NCI-H2171 treated with DMSO at 0.1 percent for 48 hours (cell line): ENCODE data around the gene GABRQ.
"Not testable (repeated sequence)": the region's sequence is repeated elsewhere in the genome, so short reads cannot be mapped to it uniquely, and the experiment has no call there.

ENCODE experiments used
- DNase-seq: peaks from one replicate; lab custom pipeline; 2025; lab: John Stamatoyannopoulos, UW

GABRQ gene

GRCh38 chrX:152658302-152658701 lies 20.6 kb downstream of the GABRQ start:
- DNase-seq = no peak

GRCh38 chrX:152663086-152663485 lies 25.4 kb downstream of the GABRQ start:
- no peak for DNase-seq

DNA sequence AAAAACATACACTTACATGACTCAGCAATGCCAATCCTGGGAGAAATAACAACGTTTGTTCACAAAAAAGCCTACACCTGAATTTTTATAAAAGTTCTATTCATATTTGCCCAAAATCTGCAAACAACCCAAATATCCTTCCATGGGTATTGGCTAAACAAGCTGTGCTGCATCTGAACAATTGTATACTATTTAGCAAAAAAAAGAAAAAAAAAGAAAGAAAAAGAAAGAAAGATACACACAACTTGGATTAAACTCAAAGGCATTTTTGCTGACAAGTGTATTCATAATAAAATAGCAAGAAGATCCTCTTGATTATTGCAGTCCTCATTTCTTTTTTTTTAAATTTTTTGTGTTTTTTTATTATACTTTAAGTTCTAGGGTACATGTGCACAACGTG lies 36.4 kb downstream of the GABRQ start:
- no peak for DNase-seq

DNA sequence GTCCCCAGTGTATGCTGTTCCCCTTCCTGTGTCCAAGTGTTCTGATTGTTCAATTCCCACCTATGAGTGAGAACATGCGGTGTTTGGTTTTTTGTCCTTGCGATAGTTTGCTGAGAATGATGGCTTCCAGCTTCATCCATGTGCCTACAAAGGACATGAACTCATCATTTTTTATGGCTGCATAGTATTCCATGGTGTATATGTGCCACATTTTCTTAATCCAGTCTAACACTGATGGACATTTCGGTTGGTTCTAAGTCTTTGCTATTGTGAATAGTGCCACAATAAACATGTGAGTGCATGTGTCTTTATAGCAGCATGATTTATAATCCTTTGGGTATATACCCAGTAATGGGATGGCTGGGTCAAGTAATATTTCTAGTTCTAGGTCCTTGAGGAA lies 37.0 kb downstream of the GABRQ start:
- DNase-seq = not testable (repeated sequence)

GRCh38 chrX:152681012-152681411 lies 43.3 kb downstream of the GABRQ start:
- DNase-seq = not testable (repeated sequence)

- DNase-seq = not testable (repeated sequence)
Measured at GRCh38 chrX:152697952-152698931, 60.5 kb downstream of the GABRQ start, which contains the start of gene MAGEA3. MAGEA3 (plus strand) TSS chrX:152698794; CDS start chrX:152700833, 2,039 bp downstream.

DNA sequence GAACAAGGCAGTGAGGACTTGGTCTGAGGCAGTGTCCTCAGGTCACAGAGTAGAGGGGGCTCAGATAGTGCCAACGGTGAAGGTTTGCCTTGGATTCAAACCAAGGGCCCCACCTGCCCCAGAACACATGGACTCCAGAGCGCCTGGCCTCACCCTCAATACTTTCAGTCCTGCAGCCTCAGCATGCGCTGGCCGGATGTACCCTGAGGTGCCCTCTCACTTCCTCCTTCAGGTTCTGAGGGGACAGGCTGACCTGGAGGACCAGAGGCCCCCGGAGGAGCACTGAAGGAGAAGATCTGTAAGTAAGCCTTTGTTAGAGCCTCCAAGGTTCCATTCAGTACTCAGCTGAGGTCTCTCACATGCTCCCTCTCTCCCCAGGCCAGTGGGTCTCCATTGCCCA lies 62.7 kb downstream of the GABRQ start:
- not testable (repeated sequence) for DNase-seq

GRCh38 chrX:152706500-152706899 lies 68.8 kb downstream of the GABRQ start:
- not testable (repeated sequence) for DNase-seq
